ENCODE measurements around the gene SLC13A4.
"Not testable (repeated sequence)": the region's sequence is repeated elsewhere in the genome, so short reads cannot be mapped to it uniquely, and the experiment has no call there.

Gene SLC13A4

GRCh38 chr7:135753616-135754413, 25.8 kb upstream of the SLC13A4 start:
- no peak overlapping the region for H3K27ac ChIP-seq (ENCODE audit: low read length)
- peak; percentile 52 for DNase-seq (ENCODE audit: low read depth, low spot score)
- H3K4me1 ChIP-seq (ENCODE audit: control insufficient read depth, insufficient read depth, low read length), result peaks cover 7% of the 10 kb centered on the region
- H3K27me3 ChIP-seq (ENCODE audit: control insufficient read depth, insufficient read depth, low read length), result no peaks in the 10 kb centered on the region
- H3K4me3 ChIP-seq (ENCODE audit: low read length), result no peak overlapping the region
- H3K36me3 ChIP-seq (ENCODE audit: control insufficient read depth, insufficient read depth, low read length), result no peaks in the 10 kb centered on the region
- WGBS (ENCODE audit: insufficient coverage, insufficient read length), result no CpG with 5 or more reads among the region's 8 CpGs
- H3K9me3 ChIP-seq (ENCODE audit: control insufficient read depth, insufficient read depth, low read length), result no peaks in the 10 kb centered on the region

GRCh38 chr7:135748770-135749169, 20.8 kb upstream of the SLC13A4 start, which contains the start of gene FAM180A:
TSS of gene FAM180A (minus strand) at chr7:135748813. CDS start at chr7:135748580, 233 bp downstream.
- DNase-seq (ENCODE audit: low read depth, low spot score), result no peak
- H3K4me3 ChIP-seq (ENCODE audit: low read length), result no peak within 1 kb of the TSS

GRCh38 chr7:135747366-135747765, 19.4 kb upstream of the SLC13A4 start:
- Histone ChIP-seq H3K9me3 (ENCODE audit: control insufficient read depth, insufficient read depth, low read length) (no peaks in the 10 kb centered on the region), H3K27ac (ENCODE audit: low read length) (no peak overlapping the region), H3K4me3 (ENCODE audit: low read length) (no peak overlapping the region), H3K27me3 (ENCODE audit: control insufficient read depth, insufficient read depth, low read length) (no peaks in the 10 kb centered on the region), H3K36me3 (ENCODE audit: control insufficient read depth, insufficient read depth, low read length) (no peaks in the 10 kb centered on the region), H3K4me1 (ENCODE audit: control insufficient read depth, insufficient read depth, low read length) (no peaks in the 10 kb centered on the region; the same call in 1 of the 2 replicates)
- no peak for DNase-seq (ENCODE audit: low read depth, low spot score)
- no CpG with 5 or more reads among the region's 8 CpGs for WGBS (ENCODE audit: insufficient coverage, insufficient read length)

More at GRCh38 chr7:135748770-135749169, 20.8 kb upstream of the SLC13A4 start, which contains the start of gene FAM180A:
- H3K27me3 ChIP-seq (ENCODE audit: control insufficient read depth, insufficient read depth, low read length), result no peaks in the 10 kb centered on the region
- no peaks in the 10 kb centered on the region; the same call in 1 of the 2 replicates for H3K4me1 ChIP-seq (ENCODE audit: control insufficient read depth, insufficient read depth, low read length)
- no peak within 1 kb of the TSS for H3K27ac ChIP-seq (ENCODE audit: low read length)
- H3K36me3 ChIP-seq (ENCODE audit: control insufficient read depth, insufficient read depth, low read length), result no peaks in the 10 kb centered on the region
- no CpG with 5 or more reads among the region's 11 CpGs for WGBS (ENCODE audit: insufficient coverage, insufficient read length)
- H3K9me3 ChIP-seq (ENCODE audit: control insufficient read depth, insufficient read depth, low read length), result no peaks in the 10 kb centered on the region

- no peak overlapping the region for H3K4me3 ChIP-seq (ENCODE audit: low read length)
- WGBS (ENCODE audit: insufficient coverage, insufficient read length), result no CpG with 5 or more reads among the region's 9 CpGs
- H3K27me3 ChIP-seq (ENCODE audit: control insufficient read depth, insufficient read depth, low read length), result no peaks in the 10 kb centered on the region
These were observed 17.8 kb upstream of the SLC13A4 start for GRCh38 chr7:135745703-135746312.

GRCh38 chr7:135744938-135745702, 17.1 kb upstream of the SLC13A4 start:
- no CpG with 5 or more reads among the region's 8 CpGs for WGBS (ENCODE audit: insufficient coverage, insufficient read length)
- Histone ChIP-seq H3K36me3 (ENCODE audit: control insufficient read depth, insufficient read depth, low read length) (no peaks in the 10 kb centered on the region), H3K27ac (ENCODE audit: low read length) (no peak overlapping the region), H3K9me3 (ENCODE audit: control insufficient read depth, insufficient read depth, low read length) (no peaks in the 10 kb centered on the region), H3K27me3 (ENCODE audit: control insufficient read depth, insufficient read depth, low read length) (no peaks in the 10 kb centered on the region), H3K4me3 (ENCODE audit: low read length) (no peak overlapping the region), H3K4me1 (ENCODE audit: control insufficient read depth, insufficient read depth, low read length) (no peaks in the 10 kb centered on the region)
- DNase-seq (ENCODE audit: low read depth, low spot score), result no peak

More at GRCh38 chr7:135745703-135746312, 17.8 kb upstream of the SLC13A4 start:
- DNase-seq (ENCODE audit: low read depth, low spot score), result no peak
- Histone ChIP-seq H3K27ac (ENCODE audit: low read length) (no peak overlapping the region), H3K36me3 (ENCODE audit: control insufficient read depth, insufficient read depth, low read length) (no peaks in the 10 kb centered on the region), H3K9me3 (ENCODE audit: control insufficient read depth, insufficient read depth, low read length) (no peaks in the 10 kb centered on the region), H3K4me1 (ENCODE audit: control insufficient read depth, insufficient read depth, low read length) (no peaks in the 10 kb centered on the region)

GRCh38 chr7:135743907-135744731, 16.1 kb upstream of the SLC13A4 start:
- Histone ChIP-seq H3K9me3 (ENCODE audit: control insufficient read depth, insufficient read depth, low read length) (no peaks in the 10 kb centered on the region), H3K27ac (ENCODE audit: low read length) (no peak overlapping the region), H3K4me3 (ENCODE audit: low read length) (no peak overlapping the region; the same call in 1 of the 2 replicates), H3K36me3 (ENCODE audit: control insufficient read depth, insufficient read depth, low read length) (no peaks in the 10 kb centered on the region), H3K27me3 (ENCODE audit: control insufficient read depth, insufficient read depth, low read length) (no peaks in the 10 kb centered on the region), H3K4me1 (ENCODE audit: control insufficient read depth, insufficient read depth, low read length) (no peaks in the 10 kb centered on the region)
- no CpG with 5 or more reads among the region's 14 CpGs for WGBS (ENCODE audit: insufficient coverage, insufficient read length)
- DNase-seq (ENCODE audit: low read depth, low spot score), result no peak

- Histone ChIP-seq H3K4me1 (ENCODE audit: control insufficient read depth, insufficient read depth, low read length) (no peaks in the 10 kb centered on the region), H3K9me3 (ENCODE audit: control insufficient read depth, insufficient read depth, low read length) (no peaks in the 10 kb centered on the region), H3K4me3 (ENCODE audit: low read length) (no peak overlapping the region), H3K27ac (ENCODE audit: low read length) (no peak overlapping the region), H3K36me3 (ENCODE audit: control insufficient read depth, insufficient read depth, low read length) (no peaks in the 10 kb centered on the region), H3K27me3 (ENCODE audit: control insufficient read depth, insufficient read depth, low read length) (no peaks in the 10 kb centered on the region)
- no peak for DNase-seq (ENCODE audit: low read depth, low spot score)
- no CpG with 5 or more reads among the region's 4 CpGs for WGBS (ENCODE audit: insufficient coverage, insufficient read length)
These were observed 14.4 kb upstream of the SLC13A4 start for GRCh38 chr7:135742371-135742770.

GRCh38 chr7:135741905-135742304, 13.9 kb upstream of the SLC13A4 start:
- Histone ChIP-seq H3K9me3 (ENCODE audit: control insufficient read depth, insufficient read depth, low read length) (no peaks in the 10 kb centered on the region), H3K4me3 (ENCODE audit: low read length) (no peak overlapping the region), H3K27me3 (ENCODE audit: control insufficient read depth, insufficient read depth, low read length) (no peaks in the 10 kb centered on the region), H3K36me3 (ENCODE audit: control insufficient read depth, insufficient read depth, low read length) (no peaks in the 10 kb centered on the region), H3K4me1 (ENCODE audit: control insufficient read depth, insufficient read depth, low read length) (no peaks in the 10 kb centered on the region), H3K27ac (ENCODE audit: low read length) (no peak overlapping the region)
- WGBS (ENCODE audit: insufficient coverage, insufficient read length), result no CpG with 5 or more reads among the region's 2 CpGs
- DNase-seq (ENCODE audit: low read depth, low spot score), result no peak

GRCh38 chr7:135740889-135741288, 12.9 kb upstream of the SLC13A4 start:
- no CpG with 5 or more reads among the region's 3 CpGs for WGBS (ENCODE audit: insufficient coverage, insufficient read length)
- Histone ChIP-seq H3K27me3 (ENCODE audit: control insufficient read depth, insufficient read depth, low read length) (no peaks in the 10 kb centered on the region), H3K36me3 (ENCODE audit: control insufficient read depth, insufficient read depth, low read length) (no peaks in the 10 kb centered on the region), H3K27ac (ENCODE audit: low read length) (no peak overlapping the region), H3K9me3 (ENCODE audit: control insufficient read depth, insufficient read depth, low read length) (no peaks in the 10 kb centered on the region), H3K4me1 (ENCODE audit: control insufficient read depth, insufficient read depth, low read length) (no peaks in the 10 kb centered on the region), H3K4me3 (ENCODE audit: low read length) (no peak overlapping the region)
- DNase-seq (ENCODE audit: low read depth, low spot score), result no peak

- no CpG with 5 or more reads among the region's 10 CpGs for WGBS (ENCODE audit: insufficient coverage, insufficient read length)
- not testable (repeated sequence) for DNase-seq (ENCODE audit: low read depth, low spot score); H3K4me1 ChIP-seq (ENCODE audit: control insufficient read depth, insufficient read depth, low read length); H3K36me3 ChIP-seq (ENCODE audit: control insufficient read depth, insufficient read depth, low read length); H3K4me3 ChIP-seq (ENCODE audit: low read length); H3K27ac ChIP-seq (ENCODE audit: low read length); H3K27me3 ChIP-seq (ENCODE audit: control insufficient read depth, insufficient read depth, low read length); H3K9me3 ChIP-seq (ENCODE audit: control insufficient read depth, insufficient read depth, low read length)
These were observed 9.3 kb upstream of the SLC13A4 start for GRCh38 chr7:135737306-135737647.

All from iPS DF 6.9 (cell line).